Gastroesophageal sphincter (tissue), 3 donors: Measurements from ENCODE around the gene INAFM2.

ENCODE experiments used
- POLR2A ChIP-seq, 2 donors: fragments of 450-650 bp; IDR thresholded peaks; one replicate each; pipeline ENCODE4 v1.6.1; 2017; ENCODE audit warnings: antibody characterized with exemption in 2 of 2, mild to moderate bottlenecking in 2 of 2, moderate library complexity in 1 of 2
- POLR2AphosphoS5 ChIP-seq: sonication (generic); formaldehyde crosslinking; IDR thresholded peaks from one replicate; pipeline ENCODE4 v1.6.1; 2017; ENCODE audit warnings: antibody characterized with exemption
- TF ChIP-seq, protein P1 (sequence below), 4 experiments: fragments of 200-600 bp in 2 of 4; fragments of 450-650 bp in 2 of 4; sonication (generic) in 1 of 4; IDR thresholded peaks; one replicate each; pipeline ENCODE4 v1.5.1; 2017 to 2019; ENCODE audit warnings: antibody characterized with exemption in 4 of 4, mild to moderate bottlenecking in 2 of 4, moderate library complexity in 2 of 4

- TF ChIP-seq, protein P1, sequence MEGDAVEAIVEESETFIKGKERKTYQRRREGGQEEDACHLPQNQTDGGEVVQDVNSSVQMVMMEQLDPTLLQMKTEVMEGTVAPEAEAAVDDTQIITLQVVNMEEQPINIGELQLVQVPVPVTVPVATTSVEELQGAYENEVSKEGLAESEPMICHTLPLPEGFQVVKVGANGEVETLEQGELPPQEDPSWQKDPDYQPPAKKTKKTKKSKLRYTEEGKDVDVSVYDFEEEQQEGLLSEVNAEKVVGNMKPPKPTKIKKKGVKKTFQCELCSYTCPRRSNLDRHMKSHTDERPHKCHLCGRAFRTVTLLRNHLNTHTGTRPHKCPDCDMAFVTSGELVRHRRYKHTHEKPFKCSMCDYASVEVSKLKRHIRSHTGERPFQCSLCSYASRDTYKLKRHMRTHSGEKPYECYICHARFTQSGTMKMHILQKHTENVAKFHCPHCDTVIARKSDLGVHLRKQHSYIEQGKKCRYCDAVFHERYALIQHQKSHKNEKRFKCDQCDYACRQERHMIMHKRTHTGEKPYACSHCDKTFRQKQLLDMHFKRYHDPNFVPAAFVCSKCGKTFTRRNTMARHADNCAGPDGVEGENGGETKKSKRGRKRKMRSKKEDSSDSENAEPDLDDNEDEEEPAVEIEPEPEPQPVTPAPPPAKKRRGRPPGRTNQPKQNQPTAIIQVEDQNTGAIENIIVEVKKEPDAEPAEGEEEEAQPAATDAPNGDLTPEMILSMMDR (IDR thresholded peaks at IDR 0.05), result no peak
- TF ChIP-seq POLR2AphosphoS5 (no peak), POLR2A (IDR thresholded peaks at IDR 0.05) (no peak)
These were observed 1.7 kb downstream of the INAFM2 start for GRCh38 chr15:40325188-40325587.
